ENCODE measurements around the gene MDC1.

DNA sequence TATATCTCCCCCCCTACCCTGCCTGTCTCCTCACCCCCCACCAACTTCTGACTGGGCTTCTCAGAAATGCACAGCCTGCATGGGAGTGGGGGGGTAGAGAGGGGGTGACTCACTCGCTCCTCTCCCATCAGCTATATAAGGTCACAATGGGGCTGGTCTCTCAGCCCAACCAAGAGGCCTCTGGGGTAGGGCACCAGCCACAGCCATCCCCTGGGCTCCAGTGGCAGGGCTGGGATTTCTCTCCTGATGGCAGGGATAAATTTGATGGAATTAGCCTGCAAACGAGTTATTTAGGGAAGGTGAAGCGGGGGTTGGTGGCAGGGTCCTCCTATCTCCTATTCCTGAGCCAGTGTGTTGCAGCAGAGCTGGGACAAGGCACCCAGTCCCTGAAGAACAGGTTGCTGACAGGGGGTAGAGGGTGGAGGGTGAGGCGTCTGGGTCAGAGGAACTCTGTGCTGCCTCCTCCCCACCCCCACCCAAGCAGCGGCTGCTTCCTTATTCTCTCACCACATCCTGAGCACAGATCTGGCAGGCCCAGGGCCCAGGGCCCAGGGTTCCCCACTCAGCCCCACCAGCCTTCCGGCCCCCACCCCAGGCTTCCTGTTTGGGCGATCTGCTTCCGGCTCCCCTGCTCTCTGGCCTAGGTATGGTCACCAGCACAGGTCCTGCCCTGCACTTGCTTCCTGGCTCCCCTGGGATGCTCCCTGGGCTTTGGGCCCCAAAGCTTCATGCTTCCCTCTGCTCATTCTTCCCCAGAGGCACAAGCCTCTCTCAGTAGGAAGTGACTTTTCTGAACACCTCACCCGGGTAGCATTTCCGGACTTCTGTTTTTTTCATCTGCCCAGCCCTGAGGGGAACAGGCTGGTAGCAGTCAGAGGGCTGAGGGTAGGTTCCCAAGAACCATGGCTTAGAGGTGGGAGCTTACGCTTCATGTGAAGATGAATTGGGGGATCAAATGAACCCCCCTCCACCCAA, 34.7 kb downstream of the MDC1 start:
- TF ChIP-seq, protein P1, sequence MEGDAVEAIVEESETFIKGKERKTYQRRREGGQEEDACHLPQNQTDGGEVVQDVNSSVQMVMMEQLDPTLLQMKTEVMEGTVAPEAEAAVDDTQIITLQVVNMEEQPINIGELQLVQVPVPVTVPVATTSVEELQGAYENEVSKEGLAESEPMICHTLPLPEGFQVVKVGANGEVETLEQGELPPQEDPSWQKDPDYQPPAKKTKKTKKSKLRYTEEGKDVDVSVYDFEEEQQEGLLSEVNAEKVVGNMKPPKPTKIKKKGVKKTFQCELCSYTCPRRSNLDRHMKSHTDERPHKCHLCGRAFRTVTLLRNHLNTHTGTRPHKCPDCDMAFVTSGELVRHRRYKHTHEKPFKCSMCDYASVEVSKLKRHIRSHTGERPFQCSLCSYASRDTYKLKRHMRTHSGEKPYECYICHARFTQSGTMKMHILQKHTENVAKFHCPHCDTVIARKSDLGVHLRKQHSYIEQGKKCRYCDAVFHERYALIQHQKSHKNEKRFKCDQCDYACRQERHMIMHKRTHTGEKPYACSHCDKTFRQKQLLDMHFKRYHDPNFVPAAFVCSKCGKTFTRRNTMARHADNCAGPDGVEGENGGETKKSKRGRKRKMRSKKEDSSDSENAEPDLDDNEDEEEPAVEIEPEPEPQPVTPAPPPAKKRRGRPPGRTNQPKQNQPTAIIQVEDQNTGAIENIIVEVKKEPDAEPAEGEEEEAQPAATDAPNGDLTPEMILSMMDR (IDR thresholded peaks at IDR 0.05): no peak
- peak; percentile 34 to 72 for TF ChIP-seq POLR2A (IDR thresholded peaks at IDR 0.05)

All from gastroesophageal sphincter (tissue), 3 donors.